Stimulated activated CD8-positive, alpha-beta memory T cell treated with anti-CD3 and anti-CD28 coated beads, Interleukin-12 subunit alpha, Interleukin-12 subunit beta, amount 100 ng/mL, for 24 hours (primary cell): Measurements from ENCODE around the gene TMOD1.
"Not testable (repeated sequence)": the region's sequence is repeated elsewhere in the genome, so short reads cannot be mapped to it uniquely, and the experiment has no call there.

Experiments used
- DNase-seq: peaks from one replicate; pipeline ENCODE4 v3.0.0-alpha.2; 2020; ENCODE audit errors: extremely low read depth

Gene TMOD1

DNA sequence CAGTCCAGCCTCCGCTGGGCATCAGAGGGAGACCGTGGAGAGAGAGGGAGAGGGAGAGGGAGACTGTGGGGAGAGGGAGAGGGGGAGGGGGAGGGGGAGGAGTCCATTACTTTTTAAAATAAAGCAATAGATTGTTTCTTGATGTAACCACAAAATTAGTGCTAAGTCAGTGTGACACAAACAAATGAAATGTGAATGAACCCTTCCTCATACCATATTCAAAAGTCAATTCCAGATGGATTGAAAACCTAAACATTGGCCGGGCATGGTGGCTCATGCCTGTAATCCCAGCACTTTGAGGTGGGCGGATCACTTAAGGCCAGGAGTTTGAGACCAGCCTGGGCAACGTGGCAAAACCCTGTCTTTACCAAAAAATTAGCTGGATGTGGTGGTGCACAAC lies 2.6 kb upstream of the TMOD1 start:
- DNase-seq = not testable (repeated sequence)

DNA sequence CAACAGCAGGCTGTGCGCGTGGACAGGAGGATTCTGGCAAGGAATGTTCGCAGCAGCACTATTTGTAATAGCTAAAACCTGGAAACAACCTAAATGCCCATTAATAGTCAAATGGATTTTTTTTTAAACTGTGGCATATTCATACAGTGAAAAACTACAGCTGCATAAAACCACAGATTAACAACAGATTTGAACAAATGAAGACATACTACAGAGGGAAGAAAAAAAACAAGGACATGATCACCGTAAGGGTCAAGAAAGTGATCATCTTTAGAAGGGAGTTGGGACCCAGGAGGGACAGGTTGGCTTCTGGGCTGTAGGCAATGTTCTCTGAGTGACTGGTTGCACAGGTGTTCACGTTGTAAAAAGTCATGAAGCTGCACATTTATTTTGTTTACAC lies 1.2 kb upstream of the TMOD1 start:
- no peak for DNase-seq

DNA sequence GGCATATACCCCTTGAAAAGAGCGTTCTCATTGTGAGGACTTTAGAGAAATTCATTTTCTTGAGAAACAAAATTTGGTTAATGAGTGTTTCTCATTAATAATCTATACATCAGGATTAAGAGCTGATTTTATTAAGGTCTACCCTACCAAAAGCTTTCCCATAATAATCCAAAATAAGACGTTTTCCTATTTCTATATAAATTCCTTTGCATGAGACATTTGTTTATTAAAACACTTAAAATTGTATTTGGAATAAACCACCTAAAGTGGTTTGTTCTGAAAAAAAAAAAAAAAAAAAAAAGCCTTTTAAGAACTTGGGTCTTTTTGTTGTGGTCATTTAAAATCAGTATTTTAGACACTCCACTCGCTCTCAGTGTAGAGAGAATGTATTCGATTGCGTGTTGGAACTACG lies 695 bp upstream of the TMOD1 start:
- DNase-seq = no peak

DNA sequence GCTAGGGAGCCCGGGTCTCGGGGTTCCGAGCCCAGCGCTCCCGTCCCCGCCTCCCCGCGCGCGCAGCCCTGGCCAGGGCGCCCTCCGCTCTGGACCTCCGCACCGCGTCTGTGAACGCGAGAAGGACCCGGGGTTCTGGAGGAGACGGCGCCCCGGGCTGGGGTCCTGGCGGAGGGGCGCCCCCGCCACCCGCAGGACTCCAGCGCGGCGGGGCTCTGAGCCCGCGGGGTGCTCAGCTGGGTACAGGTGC lies 431 bp downstream of the TMOD1 start:
- DNase-seq = no peak

DNA sequence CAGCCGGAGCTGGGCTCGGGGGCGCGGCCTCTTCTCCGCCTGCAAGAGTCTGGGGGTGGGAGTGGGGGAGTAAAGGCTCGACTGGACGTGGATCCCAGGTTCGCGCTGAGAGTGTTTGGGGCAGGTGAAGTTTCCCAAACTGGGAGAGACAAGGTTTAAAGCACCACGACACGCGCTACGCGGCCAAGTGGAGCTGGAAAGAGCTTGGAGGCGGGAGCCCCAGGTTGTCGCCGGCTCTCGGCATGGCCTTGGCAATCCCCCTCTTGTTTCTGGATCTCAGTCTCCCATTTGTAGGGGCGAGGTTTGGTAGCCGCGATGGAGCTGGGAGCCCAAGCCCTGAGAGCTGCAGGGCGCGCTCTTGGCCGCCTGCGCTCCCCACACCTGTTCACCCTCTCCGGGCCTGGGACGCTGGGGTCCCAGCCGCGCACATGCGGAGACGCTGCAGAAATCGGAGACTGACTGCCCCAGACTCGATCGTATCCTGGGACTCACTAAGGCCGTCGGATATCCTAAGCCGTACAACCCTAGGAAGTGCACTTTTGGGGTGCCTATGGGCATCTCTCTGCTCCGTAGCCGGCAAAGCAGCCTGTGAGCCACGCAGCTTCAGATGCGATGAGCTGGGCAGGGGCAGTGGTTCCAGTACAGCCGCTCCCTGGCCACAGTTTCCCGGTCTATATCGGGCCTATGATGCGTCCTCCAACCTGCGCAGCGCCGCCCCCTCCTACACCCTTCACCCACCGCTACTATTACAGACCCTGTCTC lies 937 bp downstream of the TMOD1 start:
- no peak for DNase-seq

DNA sequence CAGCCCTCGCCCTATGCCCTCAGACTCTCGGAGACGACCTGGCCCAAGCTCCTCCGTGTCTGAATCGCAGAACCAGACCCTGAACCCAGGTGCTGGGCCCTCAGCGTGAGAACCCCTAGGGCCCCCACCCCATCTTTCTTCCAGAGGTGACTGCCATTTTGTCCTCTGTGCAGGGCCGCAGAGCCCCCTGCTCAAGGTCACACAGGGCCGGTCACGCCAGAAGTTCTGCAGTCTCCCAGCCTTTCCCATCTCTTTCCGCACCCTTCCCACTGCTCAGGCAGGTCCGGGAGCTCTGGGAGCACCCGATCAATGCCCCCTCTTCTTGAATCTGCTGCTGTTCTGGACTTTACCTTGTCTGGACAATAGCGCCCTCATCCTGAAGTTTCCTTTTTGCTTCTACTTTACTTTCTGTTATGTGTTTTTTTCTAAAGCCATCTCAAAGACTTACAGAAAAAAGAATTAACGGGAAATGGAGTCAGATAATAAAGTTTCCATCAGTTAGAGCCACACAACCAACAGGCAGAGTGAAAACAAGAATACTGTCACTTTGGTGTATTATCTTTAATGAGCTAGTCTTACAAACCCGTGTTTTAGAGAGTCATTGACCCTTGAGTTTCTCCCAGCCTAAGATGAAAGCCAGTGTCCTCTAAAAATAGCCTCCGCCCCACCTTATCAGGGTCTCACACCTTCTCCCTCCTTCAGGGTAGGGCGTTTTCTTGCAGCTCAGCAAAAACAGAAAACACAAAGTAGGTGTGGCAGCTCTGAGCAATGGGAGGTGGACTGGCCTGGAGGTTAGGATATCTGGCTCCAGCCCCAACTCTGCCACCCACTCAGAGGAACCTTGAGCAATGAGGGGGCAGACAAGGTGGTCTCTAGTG lies 1.8 kb downstream of the TMOD1 start:
- DNase-seq = no peak

DNA sequence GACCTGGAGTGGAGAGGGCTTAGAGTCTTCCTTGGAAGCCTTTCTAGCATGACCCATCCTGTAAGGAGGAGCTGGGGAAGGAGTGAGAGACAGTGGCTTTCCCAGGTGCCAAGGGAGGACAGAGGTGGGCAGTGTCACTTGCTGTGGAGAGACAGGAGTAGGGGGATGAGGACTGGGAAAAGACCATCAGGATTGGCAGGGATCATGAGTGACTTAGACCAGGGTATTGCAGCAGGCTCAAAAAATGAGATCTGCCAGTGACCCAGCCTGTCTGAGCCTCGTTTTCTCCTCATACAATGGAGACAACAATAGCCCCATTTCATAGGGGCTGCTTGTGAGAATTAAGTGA lies 2.4 kb downstream of the TMOD1 start:
- DNase-seq = no peak

DNA sequence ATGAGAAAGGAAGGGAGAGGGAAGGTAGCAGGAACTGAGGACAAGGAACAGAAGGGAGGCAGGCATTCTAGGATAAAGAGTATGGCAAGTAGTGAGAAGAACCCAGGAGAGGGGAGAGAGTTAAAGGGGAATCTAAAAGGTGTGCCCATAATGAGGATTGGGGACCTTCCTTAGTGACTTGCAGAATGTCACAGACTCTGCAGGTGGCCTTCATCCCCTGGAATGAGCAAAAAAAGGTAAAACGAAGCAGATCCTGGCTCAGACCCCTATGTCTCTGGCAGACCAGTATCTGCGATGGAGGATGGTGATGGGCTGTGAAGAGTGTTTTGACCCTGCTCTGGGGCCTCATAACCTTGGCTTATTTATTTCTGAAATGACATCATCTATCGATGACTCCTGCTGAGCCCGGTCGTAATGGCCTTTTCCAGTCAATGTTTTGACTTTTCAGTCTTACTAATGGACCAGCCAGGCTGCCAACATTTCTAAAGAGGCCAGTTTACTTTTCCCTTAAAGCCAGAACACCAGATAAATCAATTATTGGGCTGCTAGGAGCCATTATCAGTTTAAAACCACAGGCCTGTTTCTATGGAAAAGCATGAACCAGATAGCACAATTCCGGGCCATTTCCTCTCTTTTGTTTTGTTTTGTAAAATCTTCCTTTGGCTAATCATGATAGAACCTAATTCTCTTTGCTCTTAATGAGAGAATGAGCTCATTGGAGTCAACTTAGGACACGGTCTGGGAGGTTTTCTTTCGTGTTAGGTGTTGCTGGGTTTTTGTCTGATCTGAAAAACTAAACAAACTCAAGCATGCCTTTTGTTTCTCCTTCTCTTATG lies 3.1 kb downstream of the TMOD1 start:
- DNase-seq = no peak

DNA sequence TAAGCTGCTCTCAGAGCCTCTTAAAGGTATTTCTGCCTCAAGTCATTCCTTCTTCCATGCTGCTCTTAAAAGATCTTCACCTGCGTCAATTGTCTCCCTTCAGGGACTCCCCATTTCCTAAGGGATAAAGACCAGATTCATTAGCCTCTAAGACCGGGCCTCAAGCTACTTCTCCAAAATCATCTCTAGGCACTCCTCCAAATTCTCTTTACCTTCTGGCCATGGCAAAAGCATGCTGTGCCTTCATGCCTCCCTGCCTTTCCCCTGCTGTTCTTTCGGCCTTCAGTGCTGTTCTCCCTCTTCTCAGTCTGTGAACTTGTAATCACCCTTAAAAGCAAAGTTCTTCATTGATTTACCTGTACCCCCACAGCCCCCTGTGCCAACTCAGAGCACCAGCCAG lies 4.4 kb downstream of the TMOD1 start:
- DNase-seq = no peak

DNA sequence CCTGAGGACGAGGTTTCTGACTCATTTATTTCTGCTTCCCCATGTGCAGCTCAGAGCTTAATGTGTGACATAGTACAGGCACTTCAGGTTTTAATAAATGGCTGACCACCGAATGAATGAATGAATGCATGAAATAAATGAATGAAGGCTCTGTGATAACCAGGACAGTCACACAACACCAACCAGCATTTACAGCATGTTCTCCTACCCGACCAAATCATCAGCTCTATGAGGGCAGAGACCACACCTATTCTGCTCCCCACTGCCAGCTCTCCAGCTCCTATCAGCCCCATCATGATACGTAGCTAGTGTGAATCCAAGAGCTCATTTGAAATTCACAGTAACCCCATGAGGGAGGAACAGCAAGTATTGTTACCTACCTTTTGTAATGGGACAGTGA lies 4.8 kb downstream of the TMOD1 start:
- no peak for DNase-seq

DNA sequence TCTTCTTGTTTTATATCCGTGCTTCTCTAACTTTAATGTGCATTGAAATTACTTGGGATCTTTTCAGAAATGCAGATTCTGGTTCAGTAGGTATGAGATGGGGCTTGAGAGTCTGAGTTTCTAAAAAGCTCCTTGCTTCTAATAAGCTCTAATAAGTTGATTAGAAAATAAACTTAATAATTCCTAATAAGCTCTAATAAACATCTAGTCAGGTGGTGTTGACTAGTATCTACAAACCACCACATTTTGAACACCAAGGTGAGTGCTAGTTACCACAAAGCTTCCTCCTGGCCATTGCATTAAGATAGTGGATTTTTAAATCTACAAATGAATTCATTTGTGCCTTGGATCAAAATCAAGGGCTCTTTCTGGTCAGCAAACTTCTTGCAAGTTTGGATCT lies 5.3 kb downstream of the TMOD1 start:
- no peak for DNase-seq

DNA sequence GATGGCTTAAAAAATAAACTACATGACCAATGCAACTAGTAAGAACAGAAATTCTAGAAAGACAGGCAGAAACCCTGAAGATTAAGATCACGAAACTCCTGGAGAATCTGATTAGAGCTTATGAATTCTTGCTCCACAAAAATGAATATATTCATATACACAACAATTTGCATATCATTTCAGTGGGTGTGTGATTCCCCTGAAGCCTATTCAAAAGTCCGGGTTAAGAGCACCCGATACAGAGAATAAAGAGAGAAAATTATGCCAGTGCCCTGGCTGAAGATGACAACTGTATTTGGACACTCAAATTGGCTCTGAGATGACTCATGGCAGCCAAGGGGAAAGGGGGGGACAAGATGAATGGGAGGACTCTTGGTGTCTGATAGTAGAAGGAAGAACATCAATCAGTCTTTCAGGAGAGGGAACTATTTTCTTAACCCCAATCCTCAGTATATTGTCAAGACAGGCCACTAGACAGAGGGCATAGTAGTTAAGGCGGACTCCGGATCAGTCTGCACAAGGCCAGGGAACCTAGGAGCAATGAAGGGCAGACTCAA lies 6.0 kb downstream of the TMOD1 start:
- no peak for DNase-seq

DNA sequence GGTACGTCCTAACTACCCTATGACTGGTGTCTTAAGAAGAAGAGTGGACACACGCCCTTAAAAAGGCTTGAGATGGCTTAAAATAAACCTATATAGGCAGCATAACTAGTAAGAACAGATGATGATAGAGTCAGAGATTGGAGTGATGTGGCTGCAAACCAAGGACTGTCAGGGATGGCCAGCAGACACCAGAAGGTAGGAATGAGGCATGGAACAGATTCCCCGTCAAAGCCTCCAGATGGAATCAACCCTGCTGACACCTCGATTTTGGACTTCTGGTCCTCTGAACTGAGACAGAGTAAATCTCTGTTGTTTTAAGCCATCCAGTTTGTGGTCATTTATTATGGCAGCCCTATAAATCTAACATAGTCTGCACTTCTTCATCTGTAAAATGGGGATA lies 7.4 kb downstream of the TMOD1 start:
- no peak for DNase-seq

DNA sequence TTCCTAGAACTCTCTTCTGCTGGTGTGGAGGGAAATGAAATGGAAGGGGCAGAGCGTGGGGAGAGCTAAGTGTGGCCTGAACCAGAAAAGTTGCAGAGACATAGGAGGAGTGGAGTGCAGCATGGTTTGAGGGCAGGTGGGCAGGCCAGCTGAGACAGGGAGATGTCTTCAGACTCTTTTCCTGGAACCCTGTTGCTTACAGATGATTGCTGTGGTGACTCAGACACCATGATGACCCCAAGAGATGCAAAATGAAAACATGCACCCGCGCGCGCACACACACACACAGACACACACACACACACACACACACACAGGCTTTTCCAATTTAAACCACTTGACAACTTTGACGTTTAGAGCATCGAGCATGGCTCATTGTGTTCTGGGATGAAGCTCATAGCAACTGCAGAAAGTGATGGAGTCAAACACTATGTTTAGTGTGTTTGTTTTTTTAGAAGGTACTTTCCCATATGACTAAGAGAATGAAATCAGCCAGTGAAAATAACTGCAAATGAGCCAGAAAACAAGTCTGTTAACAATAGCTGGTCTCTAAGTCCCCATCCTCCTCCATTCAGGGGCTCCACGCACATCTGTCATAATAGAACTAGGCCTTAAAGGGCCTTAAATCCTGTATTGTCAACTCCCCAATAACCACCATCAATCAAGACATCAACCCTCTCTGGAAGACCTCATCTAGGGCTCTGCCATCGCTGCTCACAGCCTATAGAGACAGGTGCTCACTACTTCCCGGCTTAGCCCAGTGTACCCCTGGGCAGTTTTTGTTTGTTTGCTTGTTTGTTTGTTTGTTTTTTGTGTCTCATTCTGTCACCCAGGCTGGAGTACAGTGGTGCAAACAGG lies 9.6 kb downstream of the TMOD1 start:
- no peak for DNase-seq

DNA sequence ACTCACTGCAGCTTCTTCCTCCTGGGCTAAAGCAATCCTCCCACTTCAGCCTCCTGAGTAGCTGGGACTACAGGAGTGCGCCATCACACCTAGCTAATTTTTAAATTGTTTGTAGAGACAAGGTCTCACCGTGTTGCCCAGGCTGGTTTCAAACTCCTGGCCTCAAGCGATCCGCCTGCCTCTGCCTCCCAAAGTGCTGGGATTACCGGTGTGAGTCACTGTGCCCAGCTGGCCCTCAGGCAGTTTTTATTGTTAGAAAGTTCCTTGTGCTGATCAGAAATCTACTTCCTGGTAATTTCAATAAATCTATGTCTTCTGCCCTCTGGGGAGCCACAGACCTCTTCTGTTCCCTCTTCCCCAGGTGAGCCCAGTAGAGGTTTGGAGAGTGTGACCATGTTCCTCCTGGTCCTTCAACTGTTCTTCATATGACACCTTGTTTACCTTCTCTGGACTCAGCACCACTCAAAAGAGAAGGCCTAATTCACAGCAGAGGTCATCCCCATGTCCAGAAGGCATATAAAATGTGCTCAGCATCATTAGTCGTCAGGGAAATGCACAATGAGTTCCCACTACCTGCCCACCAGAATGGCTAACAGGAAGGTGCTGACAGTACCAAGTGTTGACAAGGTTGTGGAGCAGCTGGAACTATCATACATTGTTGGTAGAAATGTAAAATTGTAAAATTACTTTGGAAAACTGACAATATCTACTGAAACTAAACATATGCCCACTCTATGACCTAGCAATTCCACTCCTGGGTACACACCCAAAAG lies 10.4 kb downstream of the TMOD1 start:
- no peak for DNase-seq

DNA sequence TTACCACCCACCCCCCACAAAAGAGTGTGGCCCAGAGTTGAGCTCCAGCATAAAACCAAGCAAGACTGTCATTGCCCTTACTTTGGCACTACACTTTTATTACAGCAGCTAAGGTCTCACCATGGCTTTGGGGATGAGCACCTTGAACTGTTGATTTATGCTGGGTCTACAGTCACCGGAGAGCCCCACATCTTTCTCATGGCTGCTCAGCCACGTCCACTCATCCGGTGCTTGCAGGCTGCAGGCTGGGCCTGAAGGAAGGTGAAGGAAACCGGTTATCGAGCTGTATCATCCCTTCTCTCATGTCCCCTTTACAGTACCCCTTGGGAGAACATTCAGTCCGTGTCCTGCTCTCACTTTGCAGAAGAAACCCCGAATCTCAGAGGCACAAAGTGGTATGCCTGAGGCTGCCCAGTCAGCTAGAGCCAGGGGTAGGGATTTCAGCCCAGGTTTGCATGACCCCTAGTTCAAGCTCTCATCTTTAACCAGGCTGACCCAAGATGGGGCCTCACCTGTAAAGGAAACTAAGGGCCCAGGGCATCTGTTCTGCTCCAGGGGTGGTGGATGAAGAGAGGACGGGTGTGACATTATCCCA lies 11.6 kb downstream of the TMOD1 start:
- DNase-seq = no peak

DNA sequence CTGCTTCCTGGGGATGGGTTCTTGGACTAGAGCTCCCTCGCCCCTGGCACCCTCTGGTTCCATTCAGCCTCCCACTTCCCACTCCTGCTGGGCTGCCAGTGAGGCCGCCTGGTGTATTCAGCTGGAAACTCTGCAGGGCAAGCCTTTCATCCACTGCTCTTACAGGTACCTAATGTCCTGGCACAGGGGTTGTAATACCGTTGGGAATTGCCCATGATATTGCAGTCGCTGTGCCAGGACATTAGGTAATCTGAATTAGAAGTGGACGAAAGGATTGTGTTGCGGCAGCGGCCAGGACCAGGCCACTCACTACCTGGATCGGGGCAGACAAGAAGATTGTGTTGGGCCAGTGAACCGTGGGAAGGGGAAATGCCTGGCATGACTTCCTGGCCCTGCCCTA lies 13.1 kb downstream of the TMOD1 start:
- DNase-seq = no peak

DNA sequence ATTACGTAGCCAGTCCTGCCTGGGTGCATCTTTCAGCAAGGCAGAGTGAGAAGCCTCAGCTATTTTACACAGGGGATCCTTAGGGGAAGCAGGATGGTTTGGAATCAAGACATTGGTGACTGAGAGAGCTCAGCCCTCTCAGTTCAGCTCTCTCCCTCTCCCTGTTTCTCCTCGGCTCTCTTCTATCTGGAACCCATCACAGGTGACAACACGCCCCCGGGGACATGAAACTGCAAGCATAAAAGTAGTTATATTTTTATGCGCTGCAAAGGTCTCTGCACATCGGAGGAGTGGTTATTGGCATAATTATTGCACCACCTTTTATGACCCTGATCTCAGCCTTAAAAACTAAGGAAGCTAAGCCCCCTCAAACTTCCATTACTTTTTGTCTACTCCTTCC lies 14.2 kb downstream of the TMOD1 start:
- no peak for DNase-seq

DNA sequence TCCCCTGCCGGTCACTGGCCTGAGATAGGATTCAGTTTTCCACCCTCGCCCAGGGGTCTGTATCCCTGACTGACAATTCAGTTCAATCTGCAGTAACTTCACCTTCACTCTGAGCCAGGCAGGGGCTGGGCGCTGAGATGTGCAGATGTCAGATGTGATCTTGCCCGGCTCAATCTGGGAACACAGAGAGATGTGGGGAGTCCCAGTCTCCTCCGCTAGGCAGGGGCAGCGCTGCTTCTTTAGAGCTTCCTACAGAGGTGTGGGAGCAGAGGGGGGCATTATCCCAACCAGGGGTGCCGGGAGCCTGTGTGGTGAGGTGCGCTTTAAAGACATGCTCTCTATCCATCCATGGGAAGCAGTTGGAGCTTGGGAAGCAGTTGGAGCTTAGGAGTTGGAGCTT lies 14.6 kb downstream of the TMOD1 start:
- no peak for DNase-seq

DNA sequence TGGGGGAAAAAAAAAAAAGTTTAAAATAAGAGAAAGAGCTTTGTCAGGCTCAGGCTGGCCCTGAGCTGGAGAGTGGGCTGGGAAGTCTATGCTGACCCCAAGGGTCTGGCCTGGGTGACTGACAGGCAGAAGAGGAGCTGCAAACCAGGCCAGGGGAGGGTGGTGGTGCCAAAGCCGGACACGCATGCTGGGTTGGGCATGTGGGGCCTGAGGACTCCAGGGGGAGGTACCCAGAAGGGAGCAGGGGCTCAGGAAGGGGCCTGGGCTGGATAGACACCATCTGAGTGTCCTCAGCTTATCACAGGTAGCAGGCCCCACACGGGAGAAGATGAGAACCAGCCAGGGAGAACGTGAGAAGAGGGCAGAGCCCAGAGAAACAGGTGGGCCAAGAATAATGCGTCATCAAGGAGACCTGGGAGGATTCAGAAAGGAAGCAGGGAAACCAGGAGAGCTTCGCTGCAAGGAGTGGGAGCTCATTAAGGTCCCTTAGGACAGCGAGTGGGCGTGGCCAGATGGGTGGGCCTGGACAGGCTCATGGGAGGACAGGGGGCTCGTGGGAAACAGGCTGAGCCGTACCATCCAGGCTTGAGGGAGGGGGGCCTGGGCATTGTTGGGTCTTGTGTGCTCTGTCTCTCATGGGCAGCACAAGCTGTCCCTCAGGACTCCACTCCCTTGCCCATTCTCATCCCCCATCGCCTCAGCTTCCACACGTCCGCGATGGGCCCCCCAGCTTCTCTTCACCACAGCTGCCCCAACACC lies 16.0 kb downstream of the TMOD1 start:
- DNase-seq = no peak
